Chondrocyte (in vitro differentiated cells): Measurements from ENCODE around the gene PNP. TPM values are rescaled to one million over a fixed set of nuclear protein-coding genes. Genes with fewer than 3 reads are reported as not detected.

Experiments
- DNase-seq: peaks from one replicate; pipeline ENCODE4 v3.0.0; 2021; ENCODE audit warnings: mixed read lengths, low spot score
- H3K27ac Mint-ChIP-seq: one replicate; pipeline ENCODE4 v1.8.0; 2021; ENCODE audit warnings: mild to moderate bottlenecking, moderate library complexity, mixed read lengths; ENCODE audit not compliant: unreplicated experiment
- H3K27me3 Mint-ChIP-seq: 2 replicates; pipeline ENCODE4 v1.8.0; 2021; ENCODE audit warnings: low read depth, mixed read lengths
- H3K36me3 Mint-ChIP-seq: 2 replicates; pipeline ENCODE4 v1.8.0; 2021; ENCODE audit warnings: low read depth, mixed read lengths
- H3K4me1 Mint-ChIP-seq: 2 replicates; pipeline ENCODE4 v1.8.0; 2021; ENCODE audit warnings: low read depth, mild to moderate bottlenecking, mixed read lengths
- H3K4me3 Mint-ChIP-seq: one replicate; pipeline ENCODE4 v1.8.0; 2021; ENCODE audit warnings: mild to moderate bottlenecking, moderate library complexity, mixed read lengths; ENCODE audit not compliant: unreplicated experiment
- H3K9me3 Mint-ChIP-seq: 2 replicates; pipeline ENCODE4 v1.8.0; 2021; ENCODE audit warnings: low read depth, mixed read lengths
- long read RNA-seq: library from polyadenylated mRNA; stranded (forward); transcript quantifications from one replicate; pipeline ENCODE4 v2.0.0, GENCODE V29; 2021
- total RNA-seq: library from RNA; stranded (reverse); gene quantifications from 3 replicates; pipeline ENCODE4 v1.2.1, GENCODE V29; 2021
- TF ChIP-seq, protein P1 (sequence below): fragments of 200-600 bp; sonication (generic); IDR thresholded peaks from 2 replicates; pipeline ENCODE4 v1.5.0; 2021; ENCODE audit warnings: antibody characterized with exemption, mild to moderate bottlenecking, moderate library complexity

Gene PNP
- 25.0 to 34.8 TPM (median 26.7 TPM) in 3 replicates for total RNA-seq
- long read RNA-seq, transcript PNP-201 (6 exons, 1,509 nt), result major isoform, 15 of 17 reads
- long read RNA-seq, partial matches to known transcripts, result 1 of 17 reads
- long read RNA-seq, other reads (novel, unspliced or antisense), result 1 of 17 reads

DNA sequence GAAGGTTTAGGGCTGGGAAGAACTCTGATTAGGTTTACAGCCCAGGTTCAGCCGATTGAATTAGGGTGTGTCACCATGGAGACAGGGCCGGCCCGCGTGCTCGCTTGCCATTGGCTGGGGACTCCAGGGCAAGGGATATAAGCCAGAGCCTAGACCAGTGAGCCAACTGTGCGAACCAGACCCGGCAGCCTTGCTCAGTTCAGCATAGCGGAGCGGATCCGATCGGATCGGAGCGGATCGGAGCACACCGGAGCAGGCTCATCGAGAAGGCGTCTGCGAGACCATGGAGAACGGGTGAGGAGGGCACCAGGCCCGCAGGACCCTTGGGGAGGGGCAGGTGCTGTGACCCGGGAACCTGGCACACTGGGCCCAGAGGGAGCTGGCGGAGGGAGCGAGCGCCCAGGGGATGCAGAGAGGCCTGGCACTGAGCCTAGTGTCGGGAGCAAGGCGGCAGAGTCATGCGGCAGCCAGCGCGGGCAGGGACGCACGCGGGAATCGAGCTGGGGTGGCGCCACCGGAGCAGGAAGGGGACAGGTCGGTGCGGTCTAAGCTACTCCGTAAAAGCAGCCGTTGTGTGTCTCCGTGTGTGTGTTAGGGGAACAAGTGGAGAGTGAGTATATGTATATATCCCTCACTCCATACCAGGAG, at the start of gene PNP:
Gene PNP, plus strand, starts transcription at position 165 of the 648 bp plus-strand sequence. Its CDS starts 119 bp downstream, at position 284.
- Mint-ChIP-seq H3K36me3 (peaks cover 13% of the 10 kb centered on the region), H3K9me3 (no peaks in the 10 kb centered on the region), H3K27me3 (peaks cover 3% of the 10 kb centered on the region), H3K4me3 (peak within 1 kb of the TSS; percentile 99), H3K27ac (peak within 1 kb of the TSS; percentile 98), H3K4me1 (peaks cover 26% of the 10 kb centered on the region)
- TF ChIP-seq, protein P1, sequence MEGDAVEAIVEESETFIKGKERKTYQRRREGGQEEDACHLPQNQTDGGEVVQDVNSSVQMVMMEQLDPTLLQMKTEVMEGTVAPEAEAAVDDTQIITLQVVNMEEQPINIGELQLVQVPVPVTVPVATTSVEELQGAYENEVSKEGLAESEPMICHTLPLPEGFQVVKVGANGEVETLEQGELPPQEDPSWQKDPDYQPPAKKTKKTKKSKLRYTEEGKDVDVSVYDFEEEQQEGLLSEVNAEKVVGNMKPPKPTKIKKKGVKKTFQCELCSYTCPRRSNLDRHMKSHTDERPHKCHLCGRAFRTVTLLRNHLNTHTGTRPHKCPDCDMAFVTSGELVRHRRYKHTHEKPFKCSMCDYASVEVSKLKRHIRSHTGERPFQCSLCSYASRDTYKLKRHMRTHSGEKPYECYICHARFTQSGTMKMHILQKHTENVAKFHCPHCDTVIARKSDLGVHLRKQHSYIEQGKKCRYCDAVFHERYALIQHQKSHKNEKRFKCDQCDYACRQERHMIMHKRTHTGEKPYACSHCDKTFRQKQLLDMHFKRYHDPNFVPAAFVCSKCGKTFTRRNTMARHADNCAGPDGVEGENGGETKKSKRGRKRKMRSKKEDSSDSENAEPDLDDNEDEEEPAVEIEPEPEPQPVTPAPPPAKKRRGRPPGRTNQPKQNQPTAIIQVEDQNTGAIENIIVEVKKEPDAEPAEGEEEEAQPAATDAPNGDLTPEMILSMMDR, result no peak
- no peak for DNase-seq

- DNase-seq, result no peak
- Mint-ChIP-seq H3K27ac (no peak overlapping the region), H3K4me3 (no peak overlapping the region), H3K27me3 (no peaks in the 10 kb centered on the region), H3K4me1 (no peaks in the 10 kb centered on the region), H3K36me3 (no peaks in the 10 kb centered on the region), H3K9me3 (no peaks in the 10 kb centered on the region)
- TF ChIP-seq, protein P1, result no peak
These were observed 49.8 kb upstream of the PNP start for GRCh38 chr14:20419419-20419818.

GRCh38 chr14:20421267-20421666, 47.9 kb upstream of the PNP start:
- Mint-ChIP-seq H3K27me3 (no peaks in the 10 kb centered on the region), H3K4me1 (no peaks in the 10 kb centered on the region), H3K9me3 (no peaks in the 10 kb centered on the region), H3K4me3 (no peak overlapping the region), H3K36me3 (no peaks in the 10 kb centered on the region), H3K27ac (no peak overlapping the region)
- no peak for DNase-seq
- TF ChIP-seq, protein P1, result no peak

- H3K27me3 Mint-ChIP-seq, result no peaks in the 10 kb centered on the region
- H3K4me3 Mint-ChIP-seq, result no peak overlapping the region
- H3K4me1 Mint-ChIP-seq, result peaks cover 7% of the 10 kb centered on the region
- TF ChIP-seq, protein P1, result no peak
- H3K36me3 Mint-ChIP-seq, result no peaks in the 10 kb centered on the region
- H3K9me3 Mint-ChIP-seq, result no peaks in the 10 kb centered on the region
- DNase-seq, result no peak
- H3K27ac Mint-ChIP-seq, result no peak overlapping the region
These were observed 46.3 kb upstream of the PNP start for GRCh38 chr14:20422886-20423285.

DNA sequence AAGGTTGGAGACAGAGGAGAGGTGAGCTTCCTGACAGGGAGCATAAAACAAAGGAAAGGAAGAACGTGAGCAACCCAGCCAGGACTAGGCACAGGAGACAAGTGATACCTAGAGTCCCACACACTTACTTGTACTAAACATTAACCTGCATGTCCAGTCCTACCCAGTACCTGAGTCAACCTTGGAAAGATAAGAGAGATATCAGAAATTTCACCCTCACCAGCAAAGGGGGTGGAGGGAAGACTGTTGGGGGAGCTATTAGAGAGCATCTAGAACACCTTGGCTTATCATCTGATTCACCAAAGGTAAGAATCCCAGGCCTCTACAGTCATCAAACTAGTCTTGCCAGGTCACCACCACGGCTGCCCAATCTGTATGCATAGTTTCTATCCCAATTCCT, 44.4 kb upstream of the PNP start:
- H3K36me3 Mint-ChIP-seq, result no peaks in the 10 kb centered on the region
- H3K27me3 Mint-ChIP-seq, result no peaks in the 10 kb centered on the region
- H3K27ac Mint-ChIP-seq, result no peak overlapping the region
- no peak overlapping the region for H3K4me3 Mint-ChIP-seq
- TF ChIP-seq, protein P1, result no peak
- no peaks in the 10 kb centered on the region for H3K9me3 Mint-ChIP-seq
- H3K4me1 Mint-ChIP-seq, result peaks cover 7% of the 10 kb centered on the region
- DNase-seq, result no peak
